DND-41 (cell line): ENCODE data around the gene ANKS1B.

Experiments used
- CTCF ChIP-seq: IDR thresholded peaks from 2 replicates; pipeline ENCODE4 v1.5.1; 2012; ENCODE audit warnings: borderline replicate concordance, low read length, moderate library complexity, mild to moderate bottlenecking; ENCODE audit not compliant: poor library complexity, severe bottlenecking; ENCODE audit errors: extremely low read depth
- EZH2 ChIP-seq: IDR thresholded peaks from 3 replicates; pipeline ENCODE4 v1.6.1; 2012; ENCODE audit warnings: borderline replicate concordance, low read depth, mild to moderate bottlenecking, moderate library complexity, low read length, inconsistent platforms; ENCODE audit not compliant: severe bottlenecking

- TF ChIP-seq CTCF (no peak), EZH2 (no peak)
Observed at GRCh38 chr12:99309812-99310211, 674.9 kb downstream of the ANKS1B start.
